Loucy (cell line): ENCODE measurements around the gene CAMTA2.

ENCODE experiments used
- H2AFZ ChIP-seq: fragments of 200-600 bp; sonication (generic); 2 replicates; pipeline ENCODE4 v1.6.0; 2016; ENCODE audit warnings: antibody characterized with exemption, mild to moderate bottlenecking, low read length, moderate library complexity
- H3F3A ChIP-seq: fragments of 200-600 bp; 2 replicates; pipeline ENCODE4 v1.6.0; 2016; ENCODE audit warnings: antibody characterized with exemption, low read depth, mild to moderate bottlenecking
- H3K27me3 ChIP-seq: fragments of 200-600 bp; sonication (generic); 2 replicates; pipeline ENCODE4 v1.6.1; 2014; ENCODE audit warnings: low read length, mild to moderate bottlenecking; ENCODE audit not compliant: insufficient read depth, poor library complexity, severe bottlenecking
- H3K36me3 ChIP-seq: fragments of 200-600 bp; sonication (generic); 2 replicates; pipeline ENCODE4 v1.6.1; 2016; ENCODE audit warnings: low read length; ENCODE audit not compliant: insufficient read depth
- H3K4me1 ChIP-seq: fragments of 200-600 bp; sonication (generic); 2 replicates; pipeline ENCODE4 v1.5.1; 2014; ENCODE audit warnings: low read length, mild to moderate bottlenecking; ENCODE audit not compliant: insufficient read depth, poor library complexity, severe bottlenecking
- H3K4me2 ChIP-seq: fragments of 200-600 bp; sonication (generic); 2 replicates; pipeline ENCODE4 v1.6.0; 2014; ENCODE audit warnings: antibody characterized with exemption, low read length, low read depth, mild to moderate bottlenecking; ENCODE audit not compliant: poor library complexity, severe bottlenecking
- H3K4me3 ChIP-seq: fragments of 200-600 bp; sonication (generic); 2 replicates; pipeline ENCODE4 v1.5.1; 2014; ENCODE audit warnings: low read length, mild to moderate bottlenecking, mixed read lengths; ENCODE audit not compliant: poor library complexity, severe bottlenecking
- H3K79me2 ChIP-seq: fragments of 200-600 bp; sonication (generic); 2 replicates; pipeline ENCODE4 v1.6.1; 2014; ENCODE audit warnings: low read length; ENCODE audit not compliant: insufficient read depth
- H3K9ac ChIP-seq: fragments of 200-600 bp; sonication (generic); 2 replicates; pipeline ENCODE4 v1.6.0; 2014; ENCODE audit warnings: mild to moderate bottlenecking, low read depth, low read length, moderate library complexity; ENCODE audit not compliant: poor library complexity, severe bottlenecking
- H3K9me2 ChIP-seq: fragments of 200-600 bp; sonication (generic); replicated peaks from 2 replicates; pipeline ENCODE4 v1.6.1; 2016; ENCODE audit warnings: low read depth, low read length, mixed read lengths
- H3K9me3 ChIP-seq: fragments of 200-600 bp; sonication (generic); 2 replicates; pipeline ENCODE4 v1.6.1; 2014; ENCODE audit warnings: mild to moderate bottlenecking, antibody characterized with exemption, low read length, low read depth; ENCODE audit not compliant: insufficient read depth
- H4K20me1 ChIP-seq: fragments of 200-600 bp; sonication (generic); 2 replicates; pipeline ENCODE4 v1.6.0; 2014; ENCODE audit warnings: antibody characterized with exemption, low read length, mild to moderate bottlenecking; ENCODE audit not compliant: insufficient read depth, poor library complexity, severe bottlenecking
- CTCF ChIP-seq: fragments of 200-600 bp; sonication (generic); conservative IDR thresholded peaks from 2 replicates; pipeline ENCODE4 v1.5.1; 2014; ENCODE audit warnings: mild to moderate bottlenecking, antibody characterized with exemption, low read length
- EZH2phosphoT487 ChIP-seq: fragments of 200-600 bp; IDR thresholded peaks from 2 replicates; pipeline ENCODE4 v1.6.1; 2018; ENCODE audit warnings: antibody characterized with exemption, mild to moderate bottlenecking, moderate library complexity, borderline replicate concordance

Gene CAMTA2

GRCh38 chr17:5020502-5021023 is 33.1 kb upstream of the CAMTA2 start:
- no peak overlapping the region for H3K4me3 ChIP-seq
- no peaks in the 10 kb centered on the region for H4K20me1 ChIP-seq
- H3K27me3 ChIP-seq: no peaks in the 10 kb centered on the region
- no peak overlapping the region for H3K9ac ChIP-seq
- H3K36me3 ChIP-seq: peaks cover 7% of the 10 kb centered on the region; the same call in 1 of the 2 replicates
- H3K4me1 ChIP-seq: no peaks in the 10 kb centered on the region
- no peaks in the 10 kb centered on the region for H3K9me2 ChIP-seq
- no peaks in the 10 kb centered on the region for H3F3A ChIP-seq
- H3K79me2 ChIP-seq: no peaks in the 10 kb centered on the region
- H3K9me3 ChIP-seq: no peaks in the 10 kb centered on the region
- no peak for TF ChIP-seq EZH2phosphoT487
- no peak overlapping the region for H3K4me2 ChIP-seq
- H2AFZ ChIP-seq: no peak overlapping the region

DNA sequence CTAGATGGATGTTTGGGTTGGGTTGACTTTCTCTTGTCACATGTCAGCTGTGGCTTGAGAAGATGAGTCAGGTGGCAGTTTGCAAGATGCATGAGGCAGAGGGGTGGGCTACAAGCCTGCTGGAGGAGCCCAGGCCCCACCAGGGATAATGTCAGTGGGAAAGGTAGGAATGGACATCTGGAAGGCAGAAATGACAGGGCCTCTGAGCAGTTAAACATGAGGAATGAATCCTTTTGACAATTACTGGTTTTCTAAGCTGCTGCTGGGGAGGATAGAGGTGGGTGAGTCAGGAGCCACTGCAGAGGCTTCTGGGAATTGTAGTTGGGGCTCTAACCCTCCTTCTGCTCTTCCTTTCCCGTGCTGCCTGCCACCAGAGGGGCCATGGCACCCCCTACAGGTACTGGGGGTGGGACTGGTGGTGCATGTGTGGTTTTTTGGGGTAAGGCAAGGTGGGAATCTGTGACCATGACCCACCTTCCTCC is 32.0 kb upstream of the CAMTA2 start:
- Histone ChIP-seq H3K9me2 (no peaks in the 10 kb centered on the region), H3K79me2 (no peaks in the 10 kb centered on the region), H3K4me3 (no peak overlapping the region), H4K20me1 (no peaks in the 10 kb centered on the region), H3K36me3 (peaks cover 8% of the 10 kb centered on the region; the same call in 1 of the 2 replicates), H3K9ac (no peak overlapping the region), H3K27me3 (no peaks in the 10 kb centered on the region), H3K4me2 (no peak overlapping the region), H3K4me1 (no peaks in the 10 kb centered on the region), H3F3A (no peaks in the 10 kb centered on the region), H2AFZ (no peak overlapping the region), H3K9me3 (no peaks in the 10 kb centered on the region)
- peak; percentile 61 for TF ChIP-seq CTCF
- no peak for TF ChIP-seq EZH2phosphoT487

GRCh38 chr17:5014357-5014756 is 26.9 kb upstream of the CAMTA2 start:
- H3K79me2 ChIP-seq: no peaks in the 10 kb centered on the region
- no peaks in the 10 kb centered on the region for H3K9me3 ChIP-seq
- H3K27me3 ChIP-seq: no peaks in the 10 kb centered on the region
- H3K36me3 ChIP-seq: 0 out of 2 replicates have a peak, but pooled peaks cover 4% of the 10 kb centered on the region
- no peaks in the 10 kb centered on the region for H4K20me1 ChIP-seq
- no peaks in the 10 kb centered on the region for H3K9me2 ChIP-seq
- no peaks in the 10 kb centered on the region for H3F3A ChIP-seq
- no peaks in the 10 kb centered on the region for H3K4me1 ChIP-seq
- TF ChIP-seq CTCF (no peak), EZH2phosphoT487 (no peak)
- no peak overlapping the region for H3K9ac ChIP-seq
- H3K4me2 ChIP-seq: no peak overlapping the region
- H2AFZ ChIP-seq: no peak overlapping the region
- no peak overlapping the region for H3K4me3 ChIP-seq

DNA sequence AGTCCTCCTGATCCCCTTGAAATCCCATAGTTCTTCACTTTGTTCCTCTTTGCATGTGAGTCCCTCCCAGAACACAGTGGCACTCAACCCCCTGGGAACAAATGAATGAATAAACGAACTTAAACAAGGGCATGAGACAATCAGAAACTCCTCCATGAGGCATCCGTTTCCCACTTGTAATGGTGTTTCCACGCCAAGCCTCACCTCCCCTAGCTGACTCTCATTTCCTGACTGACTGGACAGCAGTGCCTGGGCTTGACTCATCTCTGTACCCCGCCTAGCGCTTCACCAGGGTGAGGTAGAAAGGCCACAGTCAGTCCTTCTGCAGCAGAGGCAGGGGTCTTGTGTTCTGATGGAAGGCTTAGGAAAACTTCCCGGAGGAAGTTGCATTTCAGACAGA is 24.5 kb upstream of the CAMTA2 start:
- Histone ChIP-seq H4K20me1 (no peaks in the 10 kb centered on the region), H3K36me3 (peaks cover 8% of the 10 kb centered on the region; the same call in 1 of the 2 replicates)

More for the DNA sequence above, 24.5 kb upstream of the CAMTA2 start:
- Histone ChIP-seq H3K4me1 (no peaks in the 10 kb centered on the region), H3K4me2 (no peak overlapping the region), H3K4me3 (no peak overlapping the region), H3K27me3 (no peaks in the 10 kb centered on the region), H3K79me2 (no peaks in the 10 kb centered on the region), H3F3A (no peaks in the 10 kb centered on the region), H3K9me2 (no peaks in the 10 kb centered on the region), H3K9me3 (no peaks in the 10 kb centered on the region), H2AFZ (no peak overlapping the region), H3K9ac (no peak overlapping the region)
- TF ChIP-seq CTCF: no peak
- no peak for TF ChIP-seq EZH2phosphoT487
